HFFc6 (cell line): Measurements from ENCODE around the gene KCNB1. TPM values are rescaled to one million over a fixed set of nuclear protein-coding genes. Genes with fewer than 3 reads are reported as not detected.

Source experiments
- DNase-seq: peaks from one replicate; pipeline ENCODE4 v3.0.0-alpha.2; 2018
- H3K27ac Mint-ChIP-seq: 2 replicates; pipeline ENCODE4 v1.8.0; 2020; ENCODE audit warnings: mild to moderate bottlenecking, mixed read lengths
- H3K27me3 Mint-ChIP-seq: 2 replicates; pipeline ENCODE4 v1.8.0; 2021; ENCODE audit warnings: mild to moderate bottlenecking, moderate library complexity, mixed read lengths; ENCODE audit not compliant: insufficient read depth
- H3K36me3 Mint-ChIP-seq: 2 replicates; pipeline ENCODE4 v1.8.0; 2021; ENCODE audit warnings: low read depth, mixed read lengths
- H3K4me1 Mint-ChIP-seq: 2 replicates; pipeline ENCODE4 v1.8.0; 2020; ENCODE audit warnings: low read depth, mixed read lengths
- H3K4me3 Mint-ChIP-seq: 2 replicates; pipeline ENCODE4 v1.8.0; 2020; ENCODE audit warnings: mild to moderate bottlenecking, moderate library complexity, mixed read lengths
- H3K9me3 Mint-ChIP-seq: 2 replicates; pipeline ENCODE4 v1.8.0; 2020; ENCODE audit warnings: mild to moderate bottlenecking, mixed read lengths
- total RNA-seq, 6 experiments: library from RNA; stranded (reverse); fragmentation: NEBNext Ultra II Directional; extraction: Animal tissue kit (Norgen Biotek cat#: 25700); gene quantifications; 2 replicates in 1 of 6; 3 replicates in 5 of 6; pipeline ENCODE4 v1.2.3, GENCODE V29; 2021
- TF ChIP-seq, protein P1 (sequence below): fragments of 200-600 bp; sonication (generic); IDR thresholded peaks from 2 replicates; pipeline ENCODE4 v1.5.0; 2021; ENCODE audit warnings: antibody characterized with exemption, mild to moderate bottlenecking

KCNB1 gene
- total RNA-seq, 6 experiments from 2014 or later = 0.05 to 1.2 (median 0.20) TPM

DNA sequence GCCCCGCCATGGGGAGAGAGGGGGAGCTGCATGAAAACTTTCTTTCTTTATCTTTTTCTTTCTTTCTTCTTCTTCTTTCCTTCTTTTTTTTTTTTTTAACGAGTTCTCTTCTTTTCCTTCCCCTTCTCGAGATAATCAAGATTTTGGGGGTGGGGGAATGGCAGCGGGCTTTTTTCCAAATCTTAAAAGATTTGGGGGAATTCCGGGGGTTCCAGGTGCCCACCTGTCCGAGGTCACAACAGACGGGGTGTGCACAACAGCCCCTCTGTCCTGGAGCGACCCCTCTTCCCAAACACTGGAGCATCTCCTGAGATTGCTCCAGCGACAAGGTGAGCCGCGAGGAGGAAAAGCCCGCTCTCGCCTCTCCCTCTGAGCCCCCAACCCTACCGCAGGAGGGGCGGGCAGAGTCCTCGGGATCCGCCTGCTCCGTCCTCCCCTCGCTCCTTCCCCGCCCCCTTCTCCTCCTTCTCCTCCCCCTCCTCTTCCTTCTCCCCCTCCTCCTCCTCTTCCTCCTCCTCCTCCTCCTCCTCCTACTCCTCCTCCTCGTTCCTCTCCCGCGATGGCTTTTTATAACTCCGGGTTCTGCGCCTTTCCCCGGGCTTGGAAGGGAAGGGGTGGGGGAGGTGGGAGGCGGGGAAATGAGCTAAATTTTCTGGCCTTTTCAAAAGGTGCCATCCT lies 689 bp upstream of the KCNB1 start:
- Mint-ChIP-seq H3K4me1 (0 out of 2 replicates have a peak, but pooled peaks cover 5% of the 10 kb centered on the region), H3K27me3 (peaks cover 33% of the 10 kb centered on the region), H3K36me3 (no peaks in the 10 kb centered on the region), H3K4me3 (no peak overlapping the region; the same call in 1 of the 2 replicates), H3K27ac (no peak overlapping the region), H3K9me3 (no peaks in the 10 kb centered on the region)
- TF ChIP-seq, protein P1, sequence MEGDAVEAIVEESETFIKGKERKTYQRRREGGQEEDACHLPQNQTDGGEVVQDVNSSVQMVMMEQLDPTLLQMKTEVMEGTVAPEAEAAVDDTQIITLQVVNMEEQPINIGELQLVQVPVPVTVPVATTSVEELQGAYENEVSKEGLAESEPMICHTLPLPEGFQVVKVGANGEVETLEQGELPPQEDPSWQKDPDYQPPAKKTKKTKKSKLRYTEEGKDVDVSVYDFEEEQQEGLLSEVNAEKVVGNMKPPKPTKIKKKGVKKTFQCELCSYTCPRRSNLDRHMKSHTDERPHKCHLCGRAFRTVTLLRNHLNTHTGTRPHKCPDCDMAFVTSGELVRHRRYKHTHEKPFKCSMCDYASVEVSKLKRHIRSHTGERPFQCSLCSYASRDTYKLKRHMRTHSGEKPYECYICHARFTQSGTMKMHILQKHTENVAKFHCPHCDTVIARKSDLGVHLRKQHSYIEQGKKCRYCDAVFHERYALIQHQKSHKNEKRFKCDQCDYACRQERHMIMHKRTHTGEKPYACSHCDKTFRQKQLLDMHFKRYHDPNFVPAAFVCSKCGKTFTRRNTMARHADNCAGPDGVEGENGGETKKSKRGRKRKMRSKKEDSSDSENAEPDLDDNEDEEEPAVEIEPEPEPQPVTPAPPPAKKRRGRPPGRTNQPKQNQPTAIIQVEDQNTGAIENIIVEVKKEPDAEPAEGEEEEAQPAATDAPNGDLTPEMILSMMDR = no peak
- no peak for DNase-seq

DNA sequence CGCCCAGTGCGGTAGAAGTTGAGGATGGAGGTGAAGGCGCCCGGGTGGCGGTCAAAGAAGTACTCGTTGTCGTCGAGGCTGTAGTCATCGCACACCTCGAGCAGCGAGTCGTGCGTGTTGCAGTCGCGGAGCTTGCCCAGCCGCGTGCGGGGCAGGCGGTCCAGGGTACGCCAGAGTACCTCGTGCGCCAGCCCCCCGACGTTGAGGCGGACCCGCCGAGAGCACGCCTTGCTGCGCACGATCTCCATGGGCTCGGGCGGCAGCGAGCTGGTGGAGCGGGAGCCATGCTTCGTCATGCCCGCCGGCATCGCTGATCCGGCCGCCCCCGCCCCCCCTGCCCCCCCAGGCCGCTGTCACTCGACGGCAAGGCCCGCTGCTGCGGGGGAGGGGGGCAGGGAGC lies 295 bp downstream of the KCNB1 start:
- Mint-ChIP-seq H3K4me1 (0 out of 2 replicates have a peak, but pooled peaks cover 5% of the 10 kb centered on the region), H3K27me3 (peaks cover 41% of the 10 kb centered on the region), H3K27ac (no peak overlapping the region), H3K4me3 (no peak overlapping the region), H3K36me3 (no peaks in the 10 kb centered on the region), H3K9me3 (no peaks in the 10 kb centered on the region)
- DNase-seq = no peak
- TF ChIP-seq, protein P1 = no peak

GRCh38 chr20:49481116-49481515 lies 1.4 kb downstream of the KCNB1 start:
- H3K27ac Mint-ChIP-seq = no peak overlapping the region
- H3K9me3 Mint-ChIP-seq = no peaks in the 10 kb centered on the region
- H3K4me1 Mint-ChIP-seq = 0 out of 2 replicates have a peak, but pooled peaks cover 5% of the 10 kb centered on the region
- H3K4me3 Mint-ChIP-seq = no peak overlapping the region
- no peak for DNase-seq
- no peaks in the 10 kb centered on the region for H3K36me3 Mint-ChIP-seq
- TF ChIP-seq, protein P1 = no peak
- peaks cover 43% of the 10 kb centered on the region for H3K27me3 Mint-ChIP-seq

DNA sequence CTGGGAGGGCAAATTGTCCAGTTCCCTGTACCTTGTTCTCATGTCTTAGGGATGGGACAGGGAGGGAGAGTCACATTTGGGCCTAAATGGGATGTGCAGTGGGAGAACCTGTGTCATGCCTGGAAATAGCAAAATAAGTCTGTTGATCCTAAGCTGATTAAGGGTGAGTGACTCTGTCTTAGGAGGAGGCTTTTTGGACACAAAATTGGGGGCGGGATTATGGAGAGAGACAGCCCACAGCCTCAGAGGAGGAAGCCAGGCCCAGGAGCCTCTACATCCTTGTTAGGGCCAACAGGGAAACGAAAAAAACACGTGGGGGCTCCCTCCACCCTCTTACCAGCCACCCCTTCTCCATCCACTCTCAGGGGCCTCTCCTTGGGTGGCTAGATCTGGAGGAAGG lies 2.2 kb downstream of the KCNB1 start:
- H3K27ac Mint-ChIP-seq = no peak overlapping the region
- H3K9me3 Mint-ChIP-seq = no peaks in the 10 kb centered on the region
- H3K4me1 Mint-ChIP-seq = 0 out of 2 replicates have a peak, but pooled peaks cover 5% of the 10 kb centered on the region
- H3K27me3 Mint-ChIP-seq = peaks cover 40% of the 10 kb centered on the region
- TF ChIP-seq, protein P1 = no peak
- no peaks in the 10 kb centered on the region for H3K36me3 Mint-ChIP-seq
- no peak for DNase-seq
- H3K4me3 Mint-ChIP-seq = no peak overlapping the region

- DNase-seq = no peak
- TF ChIP-seq, protein P1 = no peak
- Mint-ChIP-seq H3K9me3 (no peaks in the 10 kb centered on the region), H3K4me3 (no peak overlapping the region), H3K27ac (no peak overlapping the region), H3K27me3 (peaks cover 43% of the 10 kb centered on the region), H3K36me3 (no peaks in the 10 kb centered on the region), H3K4me1 (0 out of 2 replicates have a peak, but pooled peaks cover 5% of the 10 kb centered on the region)
These were observed 2.7 kb downstream of the KCNB1 start for GRCh38 chr20:49479785-49480184.
